LNCAP (cell line): ENCODE measurements around the gene RDH8.

ENCODE experiments used
- CTCF ChIP-seq: fragments of 450-650 bp; IDR thresholded peaks from 2 replicates; pipeline ENCODE4 v1.5.1; 2017; ENCODE audit warnings: mild to moderate bottlenecking

The RDH8 gene

DNA sequence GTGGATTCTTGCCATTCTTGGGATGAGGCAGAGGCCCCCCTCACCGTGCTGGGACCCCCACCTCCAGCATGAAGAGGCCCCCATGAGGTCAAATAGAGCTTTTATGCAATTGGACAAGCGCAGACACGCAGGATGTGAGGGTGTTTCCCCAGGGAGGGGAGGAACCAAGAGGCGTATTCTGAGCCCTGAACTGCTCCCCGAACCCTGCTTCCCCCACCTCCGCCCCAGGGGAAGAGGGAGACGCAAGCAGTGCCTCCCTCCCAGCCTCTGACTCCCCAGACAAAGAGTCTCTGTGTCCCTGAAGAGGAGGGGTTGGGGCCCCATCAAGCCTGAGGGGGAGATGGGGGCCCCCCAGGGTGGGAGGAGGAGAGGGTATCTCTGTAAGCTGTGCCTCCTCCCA is 1.3 kb upstream of the RDH8 start:
- TF ChIP-seq CTCF = no peak

DNA sequence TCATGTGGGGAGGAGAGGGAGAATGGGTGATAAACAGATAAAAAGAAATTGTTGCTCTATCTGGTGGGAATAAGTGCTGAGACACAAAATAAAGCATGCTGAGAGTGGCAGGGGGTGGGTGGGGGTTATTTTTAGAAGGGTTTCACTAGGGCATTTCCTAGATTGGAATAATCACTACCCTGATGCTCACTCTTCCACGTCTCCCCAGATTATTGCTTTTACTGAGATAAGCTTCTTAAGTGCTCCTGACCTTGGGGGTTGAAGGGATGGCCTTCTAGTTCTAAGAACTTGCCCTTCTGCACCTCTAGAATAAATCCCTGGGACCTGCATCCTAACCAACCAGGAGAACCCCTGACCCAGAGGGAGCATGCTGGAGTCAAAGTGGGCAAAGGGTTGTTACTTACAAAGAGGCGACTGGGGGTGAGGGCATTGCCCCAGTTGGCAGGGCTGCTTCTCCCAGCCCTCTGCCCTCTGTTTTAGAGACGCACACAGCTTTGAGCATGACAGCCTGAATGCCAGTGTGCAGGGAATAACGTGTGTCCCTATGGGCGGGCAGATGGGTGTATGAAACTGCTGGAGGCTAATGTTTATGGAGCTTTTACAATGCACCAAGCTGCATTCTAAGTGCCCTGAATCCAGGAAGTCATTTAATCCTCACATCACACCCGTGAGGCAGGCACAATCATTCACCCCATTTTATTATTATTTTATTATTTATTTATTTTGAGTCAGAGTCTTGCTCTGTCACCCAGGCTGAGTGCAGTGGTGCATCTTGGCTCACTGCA is 743 bp downstream of the RDH8 start:
- TF ChIP-seq CTCF = no peak

- TF ChIP-seq CTCF = no peak
These were observed 5.0 kb downstream of the RDH8 start for GRCh38 chr19:10018263-10018662.

GRCh38 chr19:10018786-10019185 is 5.5 kb downstream of the RDH8 start:
- TF ChIP-seq CTCF = no peak

- TF ChIP-seq CTCF = no peak
These were observed 6.0 kb downstream of the RDH8 start for GRCh38 chr19:10019246-10019645.

DNA sequence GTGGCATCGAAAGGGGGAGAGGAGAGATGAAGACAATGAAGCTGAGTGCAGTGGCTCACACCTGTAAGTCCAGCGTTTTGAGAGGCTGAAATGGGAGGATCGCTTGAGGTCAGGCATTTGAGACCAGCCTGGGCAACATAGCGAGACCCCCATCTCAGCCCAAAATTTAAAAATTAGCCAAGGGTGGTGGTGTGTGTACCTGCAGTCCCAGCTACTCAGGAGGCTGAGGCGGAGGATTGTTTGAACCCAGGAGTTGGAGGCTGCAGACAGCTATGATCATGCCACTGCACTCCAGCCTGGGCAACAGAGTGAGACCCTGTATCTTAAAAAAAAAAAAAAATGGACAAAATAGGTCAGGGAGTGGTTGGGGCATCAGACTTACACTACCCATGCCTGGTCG is 7.6 kb downstream of the RDH8 start:
- TF ChIP-seq CTCF = no peak

DNA sequence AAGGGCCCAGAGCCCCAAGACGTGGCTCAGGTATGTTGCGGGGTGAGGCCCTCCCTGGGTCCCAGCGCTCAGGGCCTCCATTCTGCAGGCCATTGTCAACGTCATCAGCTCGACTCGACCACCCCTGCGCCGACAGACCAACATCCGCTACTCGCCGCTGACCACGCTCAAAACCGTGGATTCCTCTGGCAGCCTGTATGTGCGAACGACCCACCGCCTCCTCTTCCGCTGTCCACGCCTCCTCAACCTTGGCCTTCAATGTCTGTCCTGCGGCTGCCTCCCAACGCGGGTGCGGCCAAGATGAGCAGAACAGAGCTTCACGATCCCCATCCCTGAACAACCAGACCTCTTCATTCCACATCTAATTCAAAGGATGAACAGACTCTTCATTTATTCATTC is 8.2 kb downstream of the RDH8 start:
- no peak for TF ChIP-seq CTCF

DNA sequence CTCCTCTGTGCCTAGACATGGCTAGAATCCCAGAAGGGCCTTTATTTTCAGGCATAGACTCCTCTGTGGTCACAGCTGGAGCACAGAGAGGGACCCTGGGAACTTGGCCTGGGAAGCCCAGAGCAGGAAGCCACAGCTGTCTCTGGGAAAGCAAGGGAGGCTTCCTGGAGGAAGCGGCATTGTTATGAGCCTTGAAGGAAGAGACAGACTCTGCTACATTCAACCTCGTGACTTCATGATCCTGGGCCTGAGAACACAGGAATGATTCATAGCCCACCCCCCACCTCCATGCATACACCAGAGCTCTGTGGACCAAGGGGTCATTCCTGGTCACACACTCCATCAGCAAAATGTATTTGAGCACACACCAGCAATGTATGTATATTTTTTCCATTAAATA is 8.6 kb downstream of the RDH8 start:
- no peak for TF ChIP-seq CTCF
